OCI-LY1 (cell line): ENCODE measurements around the gene HIP1R.

Experiments
- CTCF ChIP-seq: fragments of 200-600 bp; sonication (generic), shearing (Covaris generic); IDR thresholded peaks from 2 replicates; pipeline ENCODE4 v1.5.1; 2017; ENCODE audit warnings: mild to moderate bottlenecking, antibody characterized with exemption, low read length, moderate library complexity, mixed read lengths
- EZH2 ChIP-seq: fragments of 200-600 bp; sonication (generic), shearing (Covaris generic); IDR thresholded peaks from 2 replicates; pipeline ENCODE4 v1.8.0; 2017; ENCODE audit warnings: borderline replicate concordance, mixed run types, mild to moderate bottlenecking, antibody characterized with exemption, low read length, moderate library complexity, mixed read lengths

DNA sequence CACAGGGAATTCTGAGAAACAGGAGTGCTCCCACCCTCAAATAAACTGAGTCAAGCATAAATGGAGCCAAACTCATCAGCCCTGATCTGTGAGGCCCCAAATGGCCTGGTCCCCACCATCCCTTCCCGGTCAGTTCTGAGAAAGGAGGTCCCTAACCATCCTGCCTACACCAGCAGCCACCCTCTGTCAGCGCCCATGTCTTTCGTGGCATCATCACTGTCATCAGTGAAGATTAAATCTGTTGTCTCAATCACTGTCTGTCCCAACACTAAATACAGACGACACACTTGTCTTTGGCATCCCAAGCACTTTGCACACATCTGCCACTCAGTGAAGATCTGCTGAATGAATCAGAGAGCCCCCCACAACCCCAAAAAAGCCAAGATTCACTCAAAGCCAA is 38.3 kb downstream of the HIP1R start:
- TF ChIP-seq CTCF (no peak), EZH2 (no peak)
